GM12875 (cell line): Measurements from ENCODE around the gene SLC27A4.
A peak's percentile ranks its signal among the peaks of the same experiment; 100 is the strongest.

Source experiments
- H3K4me3 ChIP-seq: one replicate; pipeline ENCODE4 v1.5.1; 2011; ENCODE audit warnings: low read depth, low read length, control low read depth
- CTCF ChIP-seq: IDR thresholded peaks from 2 replicates; pipeline ENCODE4 v1.5.1; 2011; ENCODE audit warnings: low read depth, mild to moderate bottlenecking, control low read depth, inconsistent platforms, low read length, moderate library complexity, borderline replicate concordance; ENCODE audit not compliant: insufficient read depth

SLC27A4 gene

GRCh38 chr9:128316421-128316820, 23.9 kb upstream of the SLC27A4 start:
- TF ChIP-seq CTCF: no peak
- H3K4me3 ChIP-seq: no peak overlapping the region

- TF ChIP-seq CTCF: no peak
- no peak overlapping the region for H3K4me3 ChIP-seq
These were observed 22.7 kb upstream of the SLC27A4 start for GRCh38 chr9:128317629-128318028.

GRCh38 chr9:128321343-128321742, 19.0 kb upstream of the SLC27A4 start:
- no peak for TF ChIP-seq CTCF
- H3K4me3 ChIP-seq: peak overlapping the region; percentile 83

GRCh38 chr9:128321879-128322403, 18.4 kb upstream of the SLC27A4 start:
- H3K4me3 ChIP-seq: peak overlapping the region; percentile 83
- no peak for TF ChIP-seq CTCF

GRCh38 chr9:128322404-128323211, 17.7 kb upstream of the SLC27A4 start, which contains the start of the genes COQ4 and TRUB2:
COQ4 (plus strand) TSS chr9:128322839; CDS start chr9:128322859, 20 bp downstream.
TRUB2 (minus strand) TSS chr9:128322447; CDS start chr9:128322408, 39 bp downstream.
- TF ChIP-seq CTCF: no peak
- peak within 1 kb of the TSS; percentile 83 for H3K4me3 ChIP-seq

- TF ChIP-seq CTCF: no peak
These were observed 17.1 kb upstream of the SLC27A4 start for GRCh38 chr9:128323212-128323730.

GRCh38 chr9:128323791-128324190, 16.5 kb upstream of the SLC27A4 start:
- H3K4me3 ChIP-seq: no peak overlapping the region
- TF ChIP-seq CTCF: no peak

More at GRCh38 chr9:128323212-128323730, 17.1 kb upstream of the SLC27A4 start:
- peak overlapping the region; percentile 83 for H3K4me3 ChIP-seq
